PFSK-1 (cell line): ENCODE data around the gene FRMD8.

Source experiments
- FOXP2 ChIP-seq: optimal IDR thresholded peaks from 2 replicates; pipeline ENCODE3; 2011; ENCODE audit warnings: borderline replicate concordance, control low read depth, inconsistent platforms; ENCODE audit not compliant: insufficient read depth; ENCODE audit errors: extremely low read length, extremely low read depth
- POLR2AphosphoS5 ChIP-seq: IDR thresholded peaks from 2 replicates; pipeline ENCODE4 v1.6.1; 2012; ENCODE audit warnings: low read depth, mild to moderate bottlenecking, control low read depth, low read length, moderate library complexity
- SIN3A ChIP-seq: IDR thresholded peaks from 2 replicates; pipeline ENCODE4 v1.6.1; 2012; ENCODE audit warnings: mild to moderate bottlenecking, low read length, moderate library complexity, borderline replicate concordance; ENCODE audit not compliant: insufficient read depth
- TAF1 ChIP-seq: IDR thresholded peaks from 2 replicates; pipeline ENCODE4 v1.6.1; 2012; ENCODE audit warnings: low read length, control low read depth, borderline replicate concordance; ENCODE audit not compliant: insufficient read depth
- TF ChIP-seq, protein P1 (sequence below), 2 experiments: IDR thresholded peaks; 2 replicates each; pipeline versions ENCODE4 v1.6.1 to v1.8.0; 2011 to 2012; ENCODE audit warnings: low read depth in 2 of 2, low read length in 2 of 2, control low read depth in 1 of 2, inconsistent platforms in 1 of 2, mild to moderate bottlenecking in 1 of 2, moderate library complexity in 1 of 2; ENCODE audit not compliant: insufficient read depth in 1 of 2

FRMD8 gene

DNA sequence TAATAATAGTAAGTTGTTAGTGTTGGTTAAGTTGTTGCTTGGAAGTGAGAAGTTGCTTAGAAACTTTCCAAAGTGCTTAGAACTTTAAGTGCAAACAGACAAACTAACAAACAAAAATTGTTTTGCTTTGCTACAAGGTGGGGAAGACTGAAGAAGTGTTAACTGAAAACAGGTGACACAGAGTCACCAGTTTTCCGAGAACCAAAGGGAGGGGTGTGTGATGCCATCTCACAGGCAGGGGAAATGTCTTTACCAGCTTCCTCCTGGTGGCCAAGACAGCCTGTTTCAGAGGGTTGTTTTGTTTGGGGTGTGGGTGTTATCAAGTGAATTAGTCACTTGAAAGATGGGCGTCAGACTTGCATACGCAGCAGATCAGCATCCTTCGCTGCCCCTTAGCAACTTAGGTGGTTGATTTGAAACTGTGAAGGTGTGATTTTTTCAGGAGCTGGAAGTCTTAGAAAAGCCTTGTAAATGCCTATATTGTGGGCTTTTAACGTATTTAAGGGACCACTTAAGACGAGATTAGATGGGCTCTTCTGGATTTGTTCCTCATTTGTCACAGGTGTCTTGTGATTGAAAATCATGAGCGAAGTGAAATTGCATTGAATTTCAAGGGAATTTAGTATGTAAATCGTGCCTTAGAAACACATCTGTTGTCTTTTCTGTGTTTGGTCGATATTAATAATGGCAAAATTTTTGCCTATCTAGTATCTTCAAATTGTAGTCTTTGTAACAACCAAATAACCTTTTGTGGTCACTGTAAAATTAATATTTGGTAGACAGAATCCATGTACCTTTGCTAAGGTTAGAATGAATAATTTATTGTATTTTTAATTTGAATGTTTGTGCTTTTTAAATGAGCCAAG, 38.9 kb downstream of the FRMD8 start:
- TF ChIP-seq POLR2AphosphoS5 (no peak), SIN3A (peak; percentile 27; the same call in 1 of the 2 replicates)
- TF ChIP-seq, protein P1, sequence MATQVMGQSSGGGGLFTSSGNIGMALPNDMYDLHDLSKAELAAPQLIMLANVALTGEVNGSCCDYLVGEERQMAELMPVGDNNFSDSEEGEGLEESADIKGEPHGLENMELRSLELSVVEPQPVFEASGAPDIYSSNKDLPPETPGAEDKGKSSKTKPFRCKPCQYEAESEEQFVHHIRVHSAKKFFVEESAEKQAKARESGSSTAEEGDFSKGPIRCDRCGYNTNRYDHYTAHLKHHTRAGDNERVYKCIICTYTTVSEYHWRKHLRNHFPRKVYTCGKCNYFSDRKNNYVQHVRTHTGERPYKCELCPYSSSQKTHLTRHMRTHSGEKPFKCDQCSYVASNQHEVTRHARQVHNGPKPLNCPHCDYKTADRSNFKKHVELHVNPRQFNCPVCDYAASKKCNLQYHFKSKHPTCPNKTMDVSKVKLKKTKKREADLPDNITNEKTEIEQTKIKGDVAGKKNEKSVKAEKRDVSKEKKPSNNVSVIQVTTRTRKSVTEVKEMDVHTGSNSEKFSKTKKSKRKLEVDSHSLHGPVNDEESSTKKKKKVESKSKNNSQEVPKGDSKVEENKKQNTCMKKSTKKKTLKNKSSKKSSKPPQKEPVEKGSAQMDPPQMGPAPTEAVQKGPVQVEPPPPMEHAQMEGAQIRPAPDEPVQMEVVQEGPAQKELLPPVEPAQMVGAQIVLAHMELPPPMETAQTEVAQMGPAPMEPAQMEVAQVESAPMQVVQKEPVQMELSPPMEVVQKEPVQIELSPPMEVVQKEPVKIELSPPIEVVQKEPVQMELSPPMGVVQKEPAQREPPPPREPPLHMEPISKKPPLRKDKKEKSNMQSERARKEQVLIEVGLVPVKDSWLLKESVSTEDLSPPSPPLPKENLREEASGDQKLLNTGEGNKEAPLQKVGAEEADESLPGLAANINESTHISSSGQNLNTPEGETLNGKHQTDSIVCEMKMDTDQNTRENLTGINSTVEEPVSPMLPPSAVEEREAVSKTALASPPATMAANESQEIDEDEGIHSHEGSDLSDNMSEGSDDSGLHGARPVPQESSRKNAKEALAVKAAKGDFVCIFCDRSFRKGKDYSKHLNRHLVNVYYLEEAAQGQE (IDR thresholded peaks at IDR 0.05; ENCODE audit: insufficient read depth in 1 of 2, low read depth in 2 of 2, low read length in 2 of 2), result 0 out of 4 replicates have a peak, but pooled peaks of 1 of the 2 experiments have one; percentile 3

DNA sequence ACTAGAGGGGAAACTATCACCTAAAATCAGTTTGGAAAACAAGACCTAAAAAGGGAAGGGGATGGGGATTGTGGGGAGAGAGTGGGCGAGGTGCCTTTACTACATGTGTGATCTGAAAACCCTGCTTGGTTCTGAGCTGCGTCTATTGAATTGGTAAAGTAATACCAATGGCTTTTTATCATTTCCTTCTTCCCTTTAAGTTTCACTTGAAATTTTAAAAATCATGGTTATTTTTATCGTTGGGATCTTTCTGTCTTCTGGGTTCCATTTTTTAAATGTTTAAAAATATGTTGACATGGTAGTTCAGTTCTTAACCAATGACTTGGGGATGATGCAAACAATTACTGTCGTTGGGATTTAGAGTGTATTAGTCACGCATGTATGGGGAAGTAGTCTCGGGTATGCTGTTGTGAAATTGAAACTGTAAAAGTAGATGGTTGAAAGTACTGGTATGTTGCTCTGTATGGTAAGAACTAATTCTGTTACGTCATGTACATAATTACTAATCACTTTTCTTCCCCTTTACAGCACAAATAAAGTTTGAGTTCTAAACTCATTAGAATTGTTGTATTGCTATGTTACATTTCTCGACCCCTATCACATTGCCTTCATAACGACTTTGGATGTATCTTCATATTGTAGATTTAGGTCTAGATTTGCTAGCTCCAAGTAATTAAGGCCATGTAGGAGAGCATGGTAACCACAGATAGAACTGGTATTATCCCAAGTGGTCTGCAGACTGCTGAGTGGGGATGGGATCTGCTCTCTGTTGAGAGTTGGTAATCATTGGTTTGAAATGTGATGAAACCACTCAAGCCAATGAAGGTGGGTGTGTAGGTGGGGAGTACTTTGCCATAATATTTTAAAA, 39.8 kb downstream of the FRMD8 start:
- TF ChIP-seq SIN3A (0 out of 2 replicates have a peak, but pooled peaks have one; percentile 24), TAF1 (no peak), POLR2AphosphoS5 (peak; percentile 59), FOXP2 (no peak)
- TF ChIP-seq, protein P1 (IDR thresholded peaks at IDR 0.05; ENCODE audit: insufficient read depth in 1 of 2, low read depth in 2 of 2, low read length in 2 of 2), result no peak

DNA sequence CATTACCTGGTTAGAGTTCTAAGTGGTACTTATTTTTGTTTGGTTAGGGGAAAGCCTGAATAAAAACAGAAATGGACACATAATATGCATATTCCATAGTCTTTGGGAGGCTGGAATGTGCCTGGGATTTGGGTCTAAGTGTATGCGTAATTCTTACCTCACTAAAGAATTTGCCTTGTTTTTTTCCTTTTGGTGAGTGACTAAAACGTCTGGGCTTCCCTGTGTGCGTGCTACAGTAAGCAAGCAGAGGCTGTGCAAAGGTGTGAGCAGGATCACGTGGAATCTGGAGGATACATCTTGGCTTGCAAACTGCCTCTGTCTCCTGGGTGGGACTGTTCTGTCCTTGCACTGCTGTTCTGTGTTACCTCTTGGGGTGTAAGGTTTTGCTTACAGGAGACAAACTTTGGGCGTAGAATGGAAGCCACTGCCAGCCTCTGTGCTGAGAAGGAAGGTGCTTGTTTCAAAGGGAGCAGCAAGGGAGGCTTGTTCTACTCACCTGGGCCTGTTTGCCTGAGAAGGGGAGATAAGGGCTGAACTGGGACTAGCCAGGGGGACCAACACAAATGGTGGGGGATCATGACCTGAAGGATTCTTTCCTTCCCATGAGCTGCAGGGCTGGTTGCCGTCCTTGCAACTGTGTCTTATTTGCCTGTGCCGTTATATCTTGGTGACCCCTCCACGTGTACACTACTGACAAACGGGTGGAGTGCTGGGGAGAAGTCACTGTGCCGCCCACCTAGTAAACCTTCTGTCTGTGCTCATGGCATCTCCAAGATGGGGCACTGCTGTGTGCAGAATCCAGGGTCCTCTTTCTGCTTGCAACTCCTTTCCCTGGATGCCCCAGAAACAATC, 40.6 kb downstream of the FRMD8 start:
- TF ChIP-seq, protein P1 (IDR thresholded peaks at IDR 0.05; ENCODE audit: insufficient read depth in 1 of 2, low read depth in 2 of 2, low read length in 2 of 2), result no peak
- TF ChIP-seq POLR2AphosphoS5 (peak; percentile 55; the same call in 1 of the 2 replicates), FOXP2 (no peak)

DNA sequence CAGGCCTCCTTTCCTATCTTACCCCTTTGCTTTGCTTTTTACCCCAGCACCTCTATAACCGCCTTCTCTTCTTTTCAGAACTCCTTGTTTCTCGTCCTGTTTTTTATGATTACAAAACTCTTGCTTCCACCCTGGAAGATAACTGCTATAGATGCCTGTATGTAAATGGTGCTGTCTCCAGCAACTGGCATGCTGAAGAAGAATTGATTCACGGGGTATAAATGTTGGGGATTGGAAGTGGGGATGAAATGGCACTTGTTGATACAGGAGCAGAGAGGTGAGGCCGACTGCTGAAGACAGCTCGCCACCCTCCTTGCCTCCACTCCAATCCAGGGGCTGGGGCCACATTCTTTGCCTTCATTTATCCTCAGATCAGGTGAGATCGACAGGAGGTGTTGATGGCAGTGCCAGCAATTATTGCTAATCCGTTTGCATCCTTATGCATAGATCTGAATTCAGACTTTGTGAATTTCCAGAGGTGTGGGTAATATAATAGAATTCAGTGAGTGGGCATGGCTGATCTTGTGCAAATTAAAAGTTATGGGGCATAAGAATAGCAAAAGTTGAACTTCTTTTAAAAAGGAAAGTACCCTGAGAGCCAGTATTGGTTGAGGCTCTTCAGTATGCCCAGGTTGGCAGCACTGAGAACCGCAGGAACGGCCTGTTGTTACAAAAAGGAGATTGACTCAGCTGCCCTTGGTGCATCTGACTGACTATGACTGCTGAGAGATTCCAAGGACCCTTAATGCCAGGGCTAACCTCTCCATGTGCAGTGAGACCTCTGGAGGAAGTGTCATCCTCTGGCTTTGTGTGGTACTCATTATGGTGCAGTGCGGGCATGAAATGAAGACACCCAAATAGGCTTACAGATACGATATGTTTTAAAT, 41.5 kb downstream of the FRMD8 start:
- peak; percentile 13; the same call in 1 of the 2 replicates for TF ChIP-seq POLR2AphosphoS5
- TF ChIP-seq, protein P1 (IDR thresholded peaks at IDR 0.05; ENCODE audit: insufficient read depth in 1 of 2, low read depth in 2 of 2, low read length in 2 of 2), result no peak; a peak in 1 of 4 replicates
